Activated naive CD8-positive, alpha-beta T cell (primary cell): ENCODE measurements around the gene ANKMY2.

Experiments used
- H3K27ac Mint-ChIP-seq: one replicate; pipeline ENCODE4 v1.8.0; 2021; ENCODE audit warnings: mixed read lengths
- H3K27me3 Mint-ChIP-seq: one replicate; pipeline ENCODE4 v1.8.0; 2021; ENCODE audit warnings: mixed read lengths
- H3K36me3 Mint-ChIP-seq: one replicate; pipeline ENCODE4 v1.8.0; 2021; ENCODE audit warnings: mixed read lengths
- H3K4me1 Mint-ChIP-seq: one replicate; pipeline ENCODE4 v1.8.0; 2021; ENCODE audit warnings: low read depth, mixed read lengths
- H3K4me3 Mint-ChIP-seq: one replicate; pipeline ENCODE4 v1.8.0; 2021; ENCODE audit warnings: mild to moderate bottlenecking, mixed read lengths
- H3K9me3 Mint-ChIP-seq: one replicate; pipeline ENCODE4 v1.8.0; 2021; ENCODE audit warnings: low read depth, mixed read lengths

Gene ANKMY2

GRCh38 chr7:16587129-16587528 is 58.4 kb downstream of the ANKMY2 start:
- Mint-ChIP-seq H3K27ac (no peak overlapping the region), H3K9me3 (no peaks in the 10 kb centered on the region), H3K4me1 (no peaks in the 10 kb centered on the region), H3K4me3 (no peak overlapping the region), H3K36me3 (no peaks in the 10 kb centered on the region), H3K27me3 (peaks cover 1% of the 10 kb centered on the region)

- H3K4me3 Mint-ChIP-seq: no peak overlapping the region
- H3K27ac Mint-ChIP-seq: no peak overlapping the region
Measured at GRCh38 chr7:16586081-16586874, 59.3 kb downstream of the ANKMY2 start.

GRCh38 chr7:16585540-16585939 is 60.0 kb downstream of the ANKMY2 start:
- H3K27ac Mint-ChIP-seq: no peak overlapping the region
- H3K27me3 Mint-ChIP-seq: peaks cover 1% of the 10 kb centered on the region
- no peaks in the 10 kb centered on the region for H3K36me3 Mint-ChIP-seq
- H3K4me3 Mint-ChIP-seq: no peak overlapping the region
- no peaks in the 10 kb centered on the region for H3K9me3 Mint-ChIP-seq
- H3K4me1 Mint-ChIP-seq: no peaks in the 10 kb centered on the region

More at GRCh38 chr7:16586081-16586874, 59.3 kb downstream of the ANKMY2 start:
- Mint-ChIP-seq H3K9me3 (no peaks in the 10 kb centered on the region), H3K4me1 (no peaks in the 10 kb centered on the region), H3K36me3 (no peaks in the 10 kb centered on the region), H3K27me3 (peaks cover 1% of the 10 kb centered on the region)

GRCh38 chr7:16583834-16584233 is 61.7 kb downstream of the ANKMY2 start:
- Mint-ChIP-seq H3K27me3 (peaks cover 1% of the 10 kb centered on the region), H3K4me1 (no peaks in the 10 kb centered on the region), H3K4me3 (no peak overlapping the region), H3K27ac (no peak overlapping the region), H3K9me3 (no peaks in the 10 kb centered on the region), H3K36me3 (no peaks in the 10 kb centered on the region)

GRCh38 chr7:16581286-16581685 is 64.3 kb downstream of the ANKMY2 start:
- Mint-ChIP-seq H3K4me3 (no peak overlapping the region), H3K27me3 (peaks cover 1% of the 10 kb centered on the region), H3K27ac (no peak overlapping the region), H3K4me1 (no peaks in the 10 kb centered on the region), H3K36me3 (no peaks in the 10 kb centered on the region), H3K9me3 (no peaks in the 10 kb centered on the region)

GRCh38 chr7:16579216-16579615 is 66.3 kb downstream of the ANKMY2 start:
- H3K4me1 Mint-ChIP-seq: no peaks in the 10 kb centered on the region
- H3K9me3 Mint-ChIP-seq: no peaks in the 10 kb centered on the region
- no peak overlapping the region for H3K4me3 Mint-ChIP-seq
- H3K27ac Mint-ChIP-seq: no peak overlapping the region
- H3K27me3 Mint-ChIP-seq: no peaks in the 10 kb centered on the region
- H3K36me3 Mint-ChIP-seq: no peaks in the 10 kb centered on the region

- peaks cover 2% of the 10 kb centered on the region for H3K27me3 Mint-ChIP-seq
- H3K27ac Mint-ChIP-seq: no peak overlapping the region
- H3K36me3 Mint-ChIP-seq: no peaks in the 10 kb centered on the region
- H3K9me3 Mint-ChIP-seq: no peaks in the 10 kb centered on the region
- H3K4me3 Mint-ChIP-seq: no peak overlapping the region
- H3K4me1 Mint-ChIP-seq: no peaks in the 10 kb centered on the region
Measured at GRCh38 chr7:16571941-16572340, 73.6 kb downstream of the ANKMY2 start.

GRCh38 chr7:16564909-16565426 is 80.6 kb downstream of the ANKMY2 start:
- H3K4me3 Mint-ChIP-seq: peak overlapping the region; percentile 44
- H3K4me1 Mint-ChIP-seq: peaks cover 18% of the 10 kb centered on the region
- H3K9me3 Mint-ChIP-seq: no peaks in the 10 kb centered on the region
- H3K36me3 Mint-ChIP-seq: no peaks in the 10 kb centered on the region
- H3K27ac Mint-ChIP-seq: no peak overlapping the region
- H3K27me3 Mint-ChIP-seq: peaks cover under 1% of the 10 kb centered on the region

- Mint-ChIP-seq H3K9me3 (no peaks in the 10 kb centered on the region), H3K4me3 (no peak overlapping the region), H3K27ac (no peak overlapping the region), H3K4me1 (peaks cover 18% of the 10 kb centered on the region), H3K27me3 (no peaks in the 10 kb centered on the region), H3K36me3 (no peaks in the 10 kb centered on the region)
Measured at GRCh38 chr7:16564023-16564380, 81.6 kb downstream of the ANKMY2 start.

GRCh38 chr7:16563281-16564022 is 82.1 kb downstream of the ANKMY2 start:
- H3K4me1 Mint-ChIP-seq: peaks cover 18% of the 10 kb centered on the region
- H3K27me3 Mint-ChIP-seq: no peaks in the 10 kb centered on the region
- H3K27ac Mint-ChIP-seq: peak overlapping the region; percentile 5
- H3K36me3 Mint-ChIP-seq: no peaks in the 10 kb centered on the region
- H3K9me3 Mint-ChIP-seq: no peaks in the 10 kb centered on the region
- peak overlapping the region; percentile 77 for H3K4me3 Mint-ChIP-seq

GRCh38 chr7:16562456-16563220 is 82.9 kb downstream of the ANKMY2 start:
- H3K36me3 Mint-ChIP-seq: no peaks in the 10 kb centered on the region
- H3K9me3 Mint-ChIP-seq: no peaks in the 10 kb centered on the region
- H3K27me3 Mint-ChIP-seq: no peaks in the 10 kb centered on the region
- peaks cover 18% of the 10 kb centered on the region for H3K4me1 Mint-ChIP-seq
- H3K4me3 Mint-ChIP-seq: no peak overlapping the region
- no peak overlapping the region for H3K27ac Mint-ChIP-seq

- Mint-ChIP-seq H3K27ac (no peak overlapping the region), H3K4me3 (no peak overlapping the region), H3K4me1 (peaks cover 18% of the 10 kb centered on the region), H3K36me3 (no peaks in the 10 kb centered on the region), H3K9me3 (no peaks in the 10 kb centered on the region), H3K27me3 (no peaks in the 10 kb centered on the region)
Measured at GRCh38 chr7:16561943-16562342, 83.6 kb downstream of the ANKMY2 start.

GRCh38 chr7:16559497-16560179 is 85.9 kb downstream of the ANKMY2 start:
- Mint-ChIP-seq H3K9me3 (no peaks in the 10 kb centered on the region), H3K36me3 (no peaks in the 10 kb centered on the region), H3K4me1 (peaks cover 15% of the 10 kb centered on the region), H3K27ac (no peak overlapping the region), H3K4me3 (no peak overlapping the region), H3K27me3 (no peaks in the 10 kb centered on the region)

- Mint-ChIP-seq H3K27me3 (no peaks in the 10 kb centered on the region), H3K36me3 (no peaks in the 10 kb centered on the region), H3K4me3 (no peak overlapping the region), H3K9me3 (no peaks in the 10 kb centered on the region), H3K27ac (no peak overlapping the region), H3K4me1 (peaks cover 7% of the 10 kb centered on the region)
Measured at GRCh38 chr7:16558761-16559302, 86.7 kb downstream of the ANKMY2 start.
